Gastroesophageal sphincter (tissue), 4 donors: ENCODE data around the gene ARFGAP1. TPM values are rescaled to one million over a fixed set of nuclear protein-coding genes. Genes with fewer than 3 reads are reported as not detected.

Experiments used
- ATAC-seq: fragments of 150-250 bp; one replicate; pipeline ENCODE4 v1.9.1; 2016; ENCODE audit warnings: mild to moderate bottlenecking, moderate library complexity
- H3K27ac ChIP-seq, 4 donors: fragments of 200-600 bp; sonication (generic) in 3 of 4; 1 replicate in 3 of 4; 2 replicates in 1 of 4; pipeline ENCODE4 v1.5.1; 2016 to 2019
- H3K27me3 ChIP-seq: fragments of 200-600 bp; sonication (generic); one replicate; pipeline ENCODE4 v1.5.1; 2019
- H3K36me3 ChIP-seq, 2 donors: fragments of 200-600 bp; sonication (generic); one replicate each; pipeline ENCODE4 v1.5.1; 2019; ENCODE audit warnings: control low read depth in 1 of 2
- H3K4me1 ChIP-seq, 3 donors: fragments of 200-600 bp; sonication (generic); 1 replicate in 2 of 3; 2 replicates in 1 of 3; pipeline ENCODE4 v1.5.1; 2016 to 2019; ENCODE audit warnings: control low read depth in 2 of 3
- H3K4me3 ChIP-seq, 2 donors: fragments of 200-600 bp; sonication (generic); one replicate each; pipeline ENCODE4 v1.5.1; 2019; ENCODE audit warnings: mild to moderate bottlenecking in 1 of 2, moderate library complexity in 1 of 2
- H3K9me3 ChIP-seq, 3 donors: fragments of 200-600 bp; sonication (generic); one replicate each; pipeline ENCODE4 v1.5.1; 2017 to 2019; ENCODE audit warnings: control low read depth in 2 of 3
- EP300 ChIP-seq: sonication (generic); formaldehyde crosslinking; IDR thresholded peaks from one replicate; pipeline ENCODE4 v1.6.1; 2017; ENCODE audit warnings: antibody characterized with exemption, mild to moderate bottlenecking
- POLR2A ChIP-seq, 2 donors: fragments of 450-650 bp; IDR thresholded peaks; one replicate each; pipeline ENCODE4 v1.6.1; 2017; ENCODE audit warnings: antibody characterized with exemption in 2 of 2, mild to moderate bottlenecking in 2 of 2, moderate library complexity in 1 of 2
- POLR2AphosphoS5 ChIP-seq: sonication (generic); formaldehyde crosslinking; IDR thresholded peaks from one replicate; pipeline ENCODE4 v1.6.1; 2017; ENCODE audit warnings: antibody characterized with exemption
- WGBS, 2 donors: methylation state at CpG; one replicate each; pipeline ENCODE4 v1.1.5; 2018; ENCODE audit warnings: low coverage in 1 of 2; 5-methylcytosine and 5-hydroxymethylcytosine counted together
- total RNA-seq, 4 donors: library from RNA; depleted of rRNA; stranded (reverse); fragments of >200 nt; gene quantifications; one replicate each; pipeline ENCODE4 v1.1.0, GENCODE V29; 2016
- TF ChIP-seq, protein P1 (sequence below), 4 experiments: fragments of 200-600 bp in 2 of 4; fragments of 450-650 bp in 2 of 4; sonication (generic) in 1 of 4; IDR thresholded peaks; one replicate each; pipeline ENCODE4 v1.5.1; 2017 to 2019; ENCODE audit warnings: antibody characterized with exemption in 4 of 4, mild to moderate bottlenecking in 2 of 4, moderate library complexity in 2 of 4

ARFGAP1 gene
- total RNA-seq, 4 donors from 2014 or later = 35.0 to 50.1 (median 45.2) TPM

DNA sequence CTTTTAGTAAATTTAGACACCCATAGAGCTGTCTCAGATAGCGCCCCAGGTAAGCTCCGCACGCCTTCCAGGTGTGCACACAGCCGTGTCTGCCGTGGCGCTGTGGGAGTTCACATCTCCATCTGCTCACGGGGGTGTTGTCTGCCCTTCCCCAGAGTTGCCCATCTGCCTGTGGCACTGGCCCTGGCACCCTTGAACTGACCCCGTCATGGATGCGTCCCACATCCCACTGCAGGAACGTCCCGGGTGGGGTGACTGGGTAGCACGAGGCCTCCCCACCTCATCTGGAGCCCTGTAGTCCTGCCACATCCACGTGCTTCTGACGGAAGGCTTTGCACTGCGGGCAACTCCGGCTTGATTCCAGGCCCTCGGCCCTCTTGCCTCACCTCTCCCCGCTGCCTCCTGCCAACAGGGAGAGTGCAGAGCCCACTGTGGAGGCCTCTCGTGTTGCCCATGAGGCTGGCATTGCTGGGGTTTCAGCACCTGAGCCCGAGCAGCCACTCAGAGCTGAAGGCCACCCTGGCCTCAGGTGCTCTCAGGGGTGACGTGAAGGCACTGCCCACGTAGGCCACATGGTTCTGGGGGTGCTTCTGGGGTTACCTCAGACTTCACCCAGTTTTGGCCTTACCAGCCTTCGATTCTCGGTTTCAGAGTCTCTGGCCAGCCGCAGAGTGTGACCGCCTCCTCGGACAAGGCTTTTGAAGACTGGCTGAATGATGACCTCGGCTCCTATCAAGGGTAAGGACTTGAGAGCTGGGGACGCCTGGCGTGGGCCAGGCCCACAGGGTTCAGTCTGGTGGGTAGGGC is 5.1 kb downstream of the ARFGAP1 start:
- no peaks in the 10 kb centered on the region for H3K27me3 ChIP-seq
- no peak overlapping the region for H3K27ac ChIP-seq
- 83 to 86% methylated on average over 13 of the region's 30 CpGs for WGBS, 2 donors
- no peaks in the 10 kb centered on the region for H3K9me3 ChIP-seq
- ATAC-seq = no peak
- TF ChIP-seq EP300 = no peak
- H3K4me3 ChIP-seq = no peak overlapping the region
- H3K4me1 ChIP-seq = peaks cover 0 to 31% (median 14%) of the 10 kb centered on the region in 3 donors
- H3K36me3 ChIP-seq = peaks cover 0 to 73% of the 10 kb centered on the region in 2 donors

DNA sequence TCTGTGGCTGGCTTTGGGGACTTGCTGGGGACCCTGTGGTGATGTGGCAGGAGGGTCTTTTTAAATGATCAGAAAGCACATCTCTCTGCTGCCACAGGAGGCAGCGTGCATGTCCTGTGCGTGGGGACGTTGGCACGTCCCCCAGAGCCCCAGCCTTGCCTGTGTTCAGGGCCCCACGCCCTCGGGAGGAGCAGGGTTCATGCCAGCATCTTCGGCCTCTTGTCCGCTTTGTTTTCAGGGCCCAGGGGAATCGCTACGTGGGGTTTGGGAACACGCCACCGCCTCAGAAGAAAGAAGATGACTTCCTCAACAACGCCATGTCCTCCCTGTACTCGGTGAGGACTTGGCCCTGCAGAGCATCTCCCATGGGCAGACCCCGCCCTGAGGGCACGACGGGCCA is 6.0 kb downstream of the ARFGAP1 start:
- 50 to 100% methylated on average over 1 to 4 of the region's 17 CpGs for WGBS, 2 donors
- TF ChIP-seq POLR2AphosphoS5 = no peak
- TF ChIP-seq POLR2A (IDR thresholded peaks at IDR 0.05) = no peak
- TF ChIP-seq, protein P1, sequence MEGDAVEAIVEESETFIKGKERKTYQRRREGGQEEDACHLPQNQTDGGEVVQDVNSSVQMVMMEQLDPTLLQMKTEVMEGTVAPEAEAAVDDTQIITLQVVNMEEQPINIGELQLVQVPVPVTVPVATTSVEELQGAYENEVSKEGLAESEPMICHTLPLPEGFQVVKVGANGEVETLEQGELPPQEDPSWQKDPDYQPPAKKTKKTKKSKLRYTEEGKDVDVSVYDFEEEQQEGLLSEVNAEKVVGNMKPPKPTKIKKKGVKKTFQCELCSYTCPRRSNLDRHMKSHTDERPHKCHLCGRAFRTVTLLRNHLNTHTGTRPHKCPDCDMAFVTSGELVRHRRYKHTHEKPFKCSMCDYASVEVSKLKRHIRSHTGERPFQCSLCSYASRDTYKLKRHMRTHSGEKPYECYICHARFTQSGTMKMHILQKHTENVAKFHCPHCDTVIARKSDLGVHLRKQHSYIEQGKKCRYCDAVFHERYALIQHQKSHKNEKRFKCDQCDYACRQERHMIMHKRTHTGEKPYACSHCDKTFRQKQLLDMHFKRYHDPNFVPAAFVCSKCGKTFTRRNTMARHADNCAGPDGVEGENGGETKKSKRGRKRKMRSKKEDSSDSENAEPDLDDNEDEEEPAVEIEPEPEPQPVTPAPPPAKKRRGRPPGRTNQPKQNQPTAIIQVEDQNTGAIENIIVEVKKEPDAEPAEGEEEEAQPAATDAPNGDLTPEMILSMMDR (IDR thresholded peaks at IDR 0.05) = no peak
- no peak for TF ChIP-seq EP300
- peaks cover 0 to 83% of the 10 kb centered on the region in 2 donors for H3K36me3 ChIP-seq

DNA sequence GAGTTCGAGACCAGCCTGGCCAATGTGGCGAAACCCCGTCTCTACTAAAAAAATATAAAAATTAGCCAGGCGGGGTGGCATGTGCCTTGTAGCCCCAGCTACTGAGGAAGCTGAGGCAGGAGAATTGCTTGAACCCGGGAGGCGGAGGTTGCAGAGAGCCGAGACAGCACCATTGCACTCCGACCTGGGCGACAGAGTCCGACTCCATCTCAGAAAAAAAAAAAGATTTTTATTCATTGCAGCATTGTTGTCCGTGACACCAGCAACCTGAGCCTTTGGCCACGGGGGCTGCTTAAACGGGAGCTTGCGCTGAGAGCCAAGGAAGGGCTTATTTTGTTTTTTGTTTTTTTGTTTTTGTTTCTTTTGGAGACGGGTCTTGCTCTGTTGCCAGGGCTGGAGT is 7.3 kb downstream of the ARFGAP1 start:
- H3K9me3 ChIP-seq = no peaks in the 10 kb centered on the region
- H3K36me3 ChIP-seq = peaks cover 0 to 96% of the 10 kb centered on the region in 2 donors
- peaks cover 0 to 11% (median under 1%) of the 10 kb centered on the region in 3 donors for H3K4me1 ChIP-seq
- H3K4me3 ChIP-seq = no peak overlapping the region
- no peak for TF ChIP-seq POLR2A (IDR thresholded peaks at IDR 0.05)
- TF ChIP-seq POLR2AphosphoS5 = no peak
- TF ChIP-seq EP300 = no peak
- TF ChIP-seq, protein P1 (IDR thresholded peaks at IDR 0.05) = no peak
- H3K27ac ChIP-seq = no peak overlapping the region
- no peaks in the 10 kb centered on the region for H3K27me3 ChIP-seq
- 86 to 94% methylated on average over 12 to 15 of the region's 15 CpGs for WGBS, 2 donors
- ATAC-seq = no peak

More for the DNA sequence above, 6.0 kb downstream of the ARFGAP1 start:
- Histone ChIP-seq H3K9me3 (no peaks in the 10 kb centered on the region), H3K4me1 (peaks cover 0 to 24% (median 12%) of the 10 kb centered on the region in 3 donors), H3K27me3 (no peaks in the 10 kb centered on the region), H3K27ac (no peak overlapping the region), H3K4me3 (no peak overlapping the region)
- no peak for ATAC-seq

DNA sequence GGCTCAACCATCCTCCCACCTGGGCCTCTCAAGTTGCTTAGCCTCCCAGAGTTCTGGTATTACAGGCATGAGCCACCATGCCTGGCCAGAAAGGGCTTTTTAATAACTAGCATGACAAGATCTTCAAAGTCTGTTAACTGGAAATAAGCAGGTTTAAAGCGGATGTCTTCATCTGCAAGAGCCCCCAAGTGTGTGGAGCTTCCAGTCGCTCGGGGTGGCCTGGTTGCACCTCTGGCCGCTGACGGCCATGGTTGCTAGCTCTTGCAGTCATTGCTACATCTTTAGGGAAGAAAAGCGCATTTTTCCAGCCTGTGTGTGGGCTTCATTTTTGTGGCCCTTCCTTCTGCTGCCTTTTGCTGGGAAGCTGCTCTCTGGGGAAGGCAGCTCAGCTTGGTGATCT is 7.8 kb downstream of the ARFGAP1 start:
- no peak for ATAC-seq
- no peak for TF ChIP-seq POLR2AphosphoS5
- TF ChIP-seq EP300 = no peak
- TF ChIP-seq, protein P1 (IDR thresholded peaks at IDR 0.05) = no peak
- TF ChIP-seq POLR2A (IDR thresholded peaks at IDR 0.05) = no peak

DNA sequence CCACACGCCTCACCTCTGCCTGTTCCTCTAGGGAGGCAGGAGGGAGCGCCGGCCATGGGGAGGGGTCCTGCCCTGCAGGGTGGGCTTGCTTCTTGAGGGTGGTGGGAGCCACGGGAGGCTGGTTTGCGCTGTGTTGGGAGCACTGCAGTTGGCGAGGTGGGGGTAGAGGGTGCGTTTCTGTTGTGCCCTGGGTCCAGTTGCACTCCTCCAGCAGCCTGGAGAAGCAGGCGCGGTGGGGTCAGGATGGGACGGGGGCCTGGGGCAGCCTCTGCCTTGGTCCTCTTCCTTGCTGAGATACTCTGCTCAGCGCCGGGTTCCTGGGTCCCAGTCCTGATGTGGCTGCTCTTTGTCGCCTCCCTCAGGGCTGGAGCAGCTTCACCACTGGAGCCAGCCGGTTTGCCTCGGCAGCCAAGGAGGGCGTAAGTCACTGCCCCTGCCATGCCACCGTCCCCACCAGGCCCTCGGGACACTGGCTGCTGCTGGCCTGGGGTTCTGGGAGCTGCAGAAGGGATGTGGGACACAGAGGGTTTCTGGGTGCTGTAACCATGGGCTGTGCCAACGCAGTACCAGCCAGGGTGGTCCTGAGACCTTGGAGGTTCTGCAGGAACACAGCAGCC is 8.4 kb downstream of the ARFGAP1 start:
- H3K27ac ChIP-seq = no peak overlapping the region
- no peaks in the 10 kb centered on the region for H3K27me3 ChIP-seq
- TF ChIP-seq EP300 (no peak), POLR2A (IDR thresholded peaks at IDR 0.05) (no peak)
- H3K9me3 ChIP-seq = no peaks in the 10 kb centered on the region
- H3K36me3 ChIP-seq = peaks cover 0 to 100% of the 10 kb centered on the region in 2 donors
- ATAC-seq = no peak
- 73 to 89% methylated on average over 3 of the region's 19 CpGs for WGBS, 2 donors
- H3K4me3 ChIP-seq = no peak overlapping the region
- H3K4me1 ChIP-seq = peaks cover 0 to under 1% (median 0%) of the 10 kb centered on the region in 3 donors

More for the DNA sequence above, 7.8 kb downstream of the ARFGAP1 start:
- no peak overlapping the region for H3K4me3 ChIP-seq
- peaks cover 0 to 7% (median 0%) of the 10 kb centered on the region in 3 donors for H3K4me1 ChIP-seq
- WGBS, 2 donors = 89% methylated on average over 6 of the region's 6 CpGs; no CpG with 5 or more reads in 1 of the 2 donors
- H3K27me3 ChIP-seq = no peaks in the 10 kb centered on the region
- no peaks in the 10 kb centered on the region for H3K9me3 ChIP-seq
- H3K36me3 ChIP-seq = peaks cover 0 to 100% of the 10 kb centered on the region in 2 donors
- H3K27ac ChIP-seq = no peak overlapping the region
